ENCODE data around the gene SLC19A1.

Gene SLC19A1

DNA sequence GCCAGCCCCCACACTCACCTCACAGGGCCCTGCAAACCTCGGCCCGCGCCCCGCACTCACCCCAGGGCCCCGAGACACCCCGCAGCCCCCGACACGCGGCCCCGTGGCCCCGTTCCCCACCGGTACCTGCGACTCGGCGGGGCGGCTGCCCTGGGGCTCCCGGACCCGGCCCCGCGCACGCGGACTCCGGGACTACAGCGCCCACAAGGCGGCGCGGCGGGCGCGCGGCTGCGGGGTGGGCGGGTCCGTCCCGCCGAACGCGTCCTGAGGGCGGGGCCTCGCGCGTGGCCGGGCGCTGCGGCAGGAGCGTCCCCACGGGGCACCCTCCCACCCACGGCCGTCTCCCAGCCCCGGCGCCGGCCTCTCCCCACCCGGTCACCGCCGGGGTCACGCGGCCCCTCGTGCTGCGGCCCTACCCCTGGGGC, at the start of gene SLC19A1:
TSS of gene SLC19A1 (minus strand) at position 199 of the 425 bp plus-strand sequence. CDS start 4,481 bp downstream, outside the sequence.
- DNase-seq, result no peak

DNA sequence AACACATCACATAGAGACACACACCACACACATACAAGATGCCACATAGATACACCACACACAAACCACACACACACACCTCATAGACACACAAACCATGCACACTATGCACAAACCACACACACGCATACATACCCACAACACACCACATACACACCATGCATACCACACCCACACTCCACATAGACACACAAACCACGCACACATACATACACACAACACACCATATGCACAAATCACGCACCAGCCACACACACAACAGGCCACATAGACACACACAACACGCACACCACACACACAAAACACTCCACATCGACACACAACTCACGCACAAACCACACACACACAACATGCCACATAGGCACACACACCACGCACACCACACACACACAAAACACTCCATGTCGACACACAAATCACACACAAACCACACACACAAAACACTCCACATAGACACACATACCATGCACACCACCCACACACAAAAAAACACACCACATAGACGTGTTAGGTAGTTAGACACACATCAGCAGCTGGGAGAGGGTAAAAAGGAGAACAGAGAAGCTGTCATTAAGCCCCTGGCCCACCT, 49.5 kb upstream of the SLC19A1 start:
- no peak for DNase-seq

- no peak for DNase-seq
Observed at GRCh38 chr21:45590726-45591618, 48.7 kb upstream of the SLC19A1 start.

DNA sequence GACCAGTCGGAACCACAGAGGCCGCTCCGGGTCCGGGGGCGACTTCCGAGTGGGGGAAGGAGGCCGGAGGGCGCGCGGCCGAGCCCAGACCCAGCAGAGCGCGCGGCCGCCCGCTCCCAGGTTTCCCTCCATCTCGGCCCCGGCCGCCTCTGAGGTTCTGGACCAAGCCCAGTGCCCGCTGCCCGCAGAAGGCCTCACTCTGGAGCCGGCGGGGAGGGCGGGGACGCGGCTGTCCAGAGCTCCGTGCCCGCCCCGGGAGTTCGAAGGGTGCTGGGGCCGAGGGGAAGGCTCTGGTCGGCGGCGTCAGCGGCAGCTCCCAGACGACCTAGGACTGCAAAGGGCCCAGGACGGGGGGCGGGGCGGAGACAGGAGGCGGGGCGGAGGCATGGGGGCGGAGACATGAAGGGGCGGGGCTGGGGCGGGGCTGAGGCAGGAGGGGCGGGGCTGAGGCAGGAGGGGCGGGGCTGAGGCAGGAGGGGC, 48.0 kb upstream of the SLC19A1 start:
- no peak for DNase-seq

DNA sequence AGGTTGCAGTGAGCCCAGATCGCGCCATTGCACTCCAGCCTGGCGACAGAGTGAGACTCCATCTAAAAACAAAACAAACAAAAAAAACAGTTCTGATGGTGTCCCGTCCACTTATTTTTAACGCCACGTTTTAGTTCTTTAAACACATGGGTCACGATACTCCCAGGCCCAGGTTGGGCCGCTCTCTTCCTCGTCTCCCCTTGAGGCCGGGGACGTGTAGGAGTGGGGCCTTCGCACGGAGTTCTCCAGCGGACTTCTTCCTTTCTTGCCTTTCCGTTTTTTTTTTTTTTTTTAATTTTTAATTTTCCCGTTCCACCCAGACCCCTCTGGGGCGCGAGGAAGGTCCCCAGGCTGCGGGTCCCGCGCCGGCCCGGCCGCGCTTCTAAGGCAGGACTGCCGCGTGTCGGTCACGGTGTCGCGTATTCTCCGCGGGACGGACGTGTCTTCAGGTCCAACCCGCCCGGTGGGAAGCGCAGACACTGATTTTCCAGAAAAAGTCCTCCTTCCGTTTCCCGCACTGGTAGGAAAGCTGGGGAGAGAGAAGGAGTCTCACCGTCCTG, 47.5 kb upstream of the SLC19A1 start:
- DNase-seq, result no peak

- no peak for DNase-seq
Observed at GRCh38 chr21:45588871-45589491, 46.7 kb upstream of the SLC19A1 start.

DNA sequence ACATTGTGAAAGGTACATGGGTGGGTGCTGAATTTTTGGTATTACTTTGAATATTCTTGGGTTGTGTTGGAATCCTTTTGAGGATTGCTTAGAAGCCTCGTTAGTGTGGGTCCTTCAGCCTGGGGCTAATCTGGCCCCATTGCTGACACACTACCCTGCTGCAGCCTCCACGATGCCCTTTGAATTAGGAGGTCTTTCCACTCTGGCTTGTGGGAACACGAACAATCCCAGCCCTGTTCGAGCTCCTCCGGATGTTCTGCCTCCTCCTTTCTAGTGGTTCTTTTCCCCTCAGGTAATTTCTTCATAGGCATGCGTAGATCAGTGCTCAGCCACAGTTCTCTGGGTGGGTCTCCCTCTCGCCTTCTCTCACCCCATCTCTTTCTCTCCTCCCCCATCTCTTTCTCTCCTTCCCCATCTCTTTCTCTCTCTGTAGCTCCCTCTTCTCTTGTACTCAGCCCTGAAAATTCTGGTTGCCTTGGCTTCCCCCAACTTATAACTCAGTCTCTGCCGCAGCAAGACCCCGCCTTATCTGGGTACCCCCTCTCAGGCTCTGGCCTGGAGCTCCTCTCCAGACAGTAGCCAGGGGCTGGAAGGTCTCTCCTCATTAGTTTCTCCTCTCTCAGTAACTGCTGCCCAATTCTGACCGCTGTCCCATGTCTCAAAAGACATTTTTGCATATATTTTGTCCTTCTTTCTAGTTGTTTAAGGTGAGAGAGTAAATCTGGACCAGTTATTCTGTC, 46.0 kb upstream of the SLC19A1 start:
- no peak for DNase-seq

GRCh38 chr21:45586289-45586858, 44.1 kb upstream of the SLC19A1 start:
- DNase-seq, result no peak

DNA sequence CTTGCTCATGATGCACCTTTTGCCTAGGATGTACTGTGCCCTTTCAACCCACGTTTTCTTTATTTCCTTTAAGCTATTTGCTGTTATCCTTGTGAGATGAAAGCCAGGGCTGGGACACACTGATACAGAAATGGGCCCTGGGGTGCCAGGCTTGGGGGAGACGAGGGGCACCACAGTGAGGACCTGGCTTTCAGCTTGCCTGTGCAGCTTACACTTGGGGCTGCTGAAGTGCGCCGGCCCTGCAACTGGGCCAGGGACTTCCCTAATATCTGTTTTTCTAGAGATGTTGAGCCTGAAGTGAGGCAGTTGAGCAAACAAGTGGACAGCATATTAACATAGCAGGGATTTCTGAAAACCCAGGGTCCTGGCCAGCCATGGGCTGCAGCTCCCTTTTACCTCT, 42.5 kb upstream of the SLC19A1 start:
- no peak for DNase-seq

- no peak for DNase-seq
Observed at GRCh38 chr21:45583831-45584509, 41.7 kb upstream of the SLC19A1 start.

- DNase-seq, result no peak
Observed at GRCh38 chr21:45582128-45582527, 39.9 kb upstream of the SLC19A1 start.

- no peak for DNase-seq
Observed at GRCh38 chr21:45581322-45581712, 39.1 kb upstream of the SLC19A1 start.

DNA sequence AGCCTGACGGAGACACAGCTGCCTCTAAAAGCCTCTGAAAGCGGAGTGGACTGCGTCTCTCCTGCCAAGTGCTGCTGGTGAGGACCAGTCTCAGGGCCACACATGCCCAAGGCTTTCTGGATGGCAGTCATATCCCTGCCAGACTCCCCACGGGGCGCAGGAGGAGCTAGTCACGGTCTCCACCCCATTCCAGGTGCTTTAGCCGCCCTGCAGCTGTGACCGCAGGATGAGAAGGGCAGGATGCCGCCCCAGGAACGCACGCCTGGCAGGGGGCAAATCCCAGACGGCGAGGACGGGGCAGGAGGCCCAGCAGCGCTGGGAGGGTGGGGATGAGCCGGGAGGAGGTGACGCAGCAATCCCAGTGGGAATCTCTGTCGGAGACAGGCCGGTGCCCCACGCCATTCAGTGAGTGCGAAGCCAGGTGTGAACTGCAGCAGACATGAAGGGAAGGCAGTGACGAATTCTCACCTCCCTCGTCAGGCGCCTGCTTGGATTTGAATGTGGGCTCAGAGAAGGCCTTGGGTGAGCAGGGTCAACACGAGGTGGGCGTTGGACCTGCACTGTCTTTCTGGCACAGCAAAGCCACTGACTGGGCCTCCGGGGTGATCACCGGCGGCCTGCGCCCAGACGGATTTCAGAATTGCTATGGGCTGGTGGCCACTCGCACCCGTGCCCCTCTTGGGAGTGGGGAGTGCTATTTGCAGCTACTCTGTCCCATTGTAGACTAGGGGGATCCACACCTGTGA, 38.5 kb upstream of the SLC19A1 start:
- DNase-seq, result no peak

GRCh38 chr21:45580181-45580575, 37.9 kb upstream of the SLC19A1 start:
- DNase-seq, result no peak

GRCh38 chr21:45579383-45580180, 37.3 kb upstream of the SLC19A1 start:
- no peak for DNase-seq

DNA sequence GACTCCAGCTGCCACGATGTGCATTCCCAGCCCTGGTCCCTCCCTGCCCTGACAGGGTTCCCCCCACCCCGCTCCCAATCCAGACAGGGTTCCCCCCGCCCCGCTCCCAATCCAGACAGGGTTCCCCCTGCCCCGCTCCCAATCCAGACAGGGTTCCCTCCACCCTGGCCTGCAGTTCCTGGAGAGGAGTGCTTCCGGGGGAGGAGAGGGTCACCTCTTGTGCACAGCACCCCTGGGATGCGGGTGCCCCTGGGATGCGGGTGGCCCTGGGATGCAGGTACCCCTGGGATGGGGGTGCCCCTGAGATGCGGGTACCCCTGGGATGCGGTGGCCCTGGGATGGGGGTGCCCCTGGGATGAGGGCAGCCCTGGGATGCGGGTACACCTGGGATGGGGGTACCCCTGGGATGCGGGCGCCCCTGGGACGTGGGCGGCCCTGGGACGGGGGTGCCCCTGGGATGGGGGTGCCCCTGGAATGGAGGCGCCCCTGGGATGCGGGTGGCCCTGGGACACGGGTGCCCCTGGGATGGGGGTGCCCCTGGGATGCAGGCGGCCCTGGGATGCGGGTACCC, 36.7 kb upstream of the SLC19A1 start:
- DNase-seq, result no peak

- no peak for DNase-seq
Observed at GRCh38 chr21:45578176-45578801, 36.0 kb upstream of the SLC19A1 start.

DNA sequence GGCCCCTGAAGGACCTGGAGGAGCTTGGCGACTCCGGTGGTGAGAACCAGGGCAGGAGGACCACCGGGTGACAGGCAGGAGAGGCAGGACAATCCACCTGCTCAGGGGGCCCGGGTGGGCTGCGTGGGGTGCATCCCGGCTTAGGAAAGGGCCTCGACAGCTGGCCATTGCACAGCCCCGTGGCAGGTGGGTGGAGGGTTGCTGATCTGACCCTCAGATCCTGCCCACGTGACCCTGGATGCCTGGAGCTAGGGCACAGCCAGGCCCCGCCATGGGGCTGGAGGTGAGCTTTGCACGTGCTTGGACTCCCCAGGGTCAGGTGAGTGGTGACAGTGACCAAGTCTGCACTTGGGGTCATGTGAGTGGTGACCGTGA, 35.5 kb upstream of the SLC19A1 start:
- no peak for DNase-seq

Data from NCI-H2081 treated with DMSO at 0.1 percent for 48 hours (cell line).